Measurements from ENCODE around the gene SH3GL1.

Gene SH3GL1

DNA sequence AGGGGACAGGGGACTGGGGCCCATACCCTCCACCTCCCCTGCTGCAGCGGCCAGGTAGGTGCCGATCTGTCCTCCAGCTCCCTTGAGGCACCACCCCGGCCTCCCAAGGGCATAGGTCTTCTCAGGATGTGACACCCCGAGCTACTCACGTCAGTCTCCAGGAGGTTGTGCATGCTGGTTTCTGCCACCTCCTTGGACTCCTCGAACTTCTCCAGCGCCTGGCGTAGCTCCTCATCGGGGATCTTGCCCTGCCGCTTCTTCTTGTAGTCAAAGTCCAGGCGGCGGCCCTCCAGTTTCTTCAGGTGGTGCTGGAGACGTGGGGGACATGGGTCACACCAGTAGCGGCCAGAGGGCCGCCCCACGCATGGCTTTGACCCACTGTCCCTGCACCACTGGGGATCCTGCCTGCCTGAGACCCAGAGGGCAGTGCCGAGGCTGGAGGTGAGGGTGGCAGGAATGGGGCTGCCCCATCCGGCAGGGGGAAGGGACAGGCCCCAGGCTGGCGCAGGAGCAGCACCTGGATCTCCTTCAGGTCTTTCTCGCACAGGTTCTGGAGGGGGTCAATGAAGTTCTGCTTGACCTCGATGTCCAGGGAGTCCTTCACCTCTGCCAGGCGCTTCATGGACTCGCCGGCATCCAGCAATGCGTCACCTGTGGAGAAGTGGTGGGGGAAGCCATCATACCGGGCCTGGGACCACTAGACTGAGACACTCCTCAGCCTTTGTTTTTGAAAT, 36.6 kb downstream of the SH3GL1 start:
- Histone ChIP-seq H3K36me3 (ENCODE audit: insufficient read depth, low read length) (peaks cover 55% of the 10 kb centered on the region), H3K9me3 (ENCODE audit: low read length) (no peaks in the 10 kb centered on the region), H3K9ac (ENCODE audit: low read length) (no peak overlapping the region), H3K27me3 (ENCODE audit: control insufficient read depth in 1 of 2, insufficient read depth in 2 of 2, low read length in 2 of 2) (no peaks in the 10 kb centered on the region), H3K4me3 (ENCODE audit: low read depth in 1 of 2, low read length in 2 of 2) (no peak overlapping the region), H3K4me1 (ENCODE audit: insufficient read depth, low read length) (peaks cover 13% of the 10 kb centered on the region), H3K27ac (ENCODE audit: low read depth, low read length) (no peak overlapping the region)

DNA sequence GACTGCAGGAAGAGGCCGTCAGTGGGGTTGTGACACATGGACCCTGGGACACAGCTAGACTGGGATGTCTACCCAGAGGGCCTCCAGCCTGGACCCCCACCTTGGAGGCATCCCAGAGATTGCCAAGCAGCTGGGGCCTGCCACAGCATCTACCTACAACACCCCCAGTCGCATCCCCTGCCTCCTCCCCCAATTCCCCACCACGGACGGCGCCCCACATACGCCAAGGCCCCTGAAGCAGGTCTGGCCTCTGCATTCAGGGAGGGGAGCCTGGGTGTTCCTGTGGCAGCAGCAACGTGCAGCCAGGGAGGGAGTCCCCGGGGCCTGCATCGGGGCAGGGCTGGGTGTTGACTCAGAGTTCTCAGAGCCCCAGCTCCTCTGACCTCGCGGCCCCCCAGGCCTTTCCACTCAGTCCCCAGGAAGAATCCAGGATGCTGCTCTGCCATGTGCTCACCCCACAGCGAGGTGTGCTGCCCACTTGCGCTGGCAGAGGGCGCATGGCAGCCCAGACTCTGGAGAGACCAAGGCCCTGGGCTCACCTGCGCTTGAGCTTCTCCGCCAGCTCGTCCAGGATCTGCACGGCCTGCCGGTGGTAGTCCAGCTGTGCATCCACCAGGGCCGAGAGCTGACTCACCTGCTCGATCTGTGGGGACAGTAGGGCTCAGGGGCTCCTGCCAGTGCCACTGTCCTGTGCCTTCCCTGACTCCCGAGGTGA, 37.4 kb downstream of the SH3GL1 start:
- Histone ChIP-seq H3K27ac (ENCODE audit: low read depth, low read length) (no peak overlapping the region), H3K4me1 (ENCODE audit: insufficient read depth, low read length) (peaks cover 6% of the 10 kb centered on the region), H3K9ac (ENCODE audit: low read length) (no peak overlapping the region), H3K9me3 (ENCODE audit: low read length) (no peaks in the 10 kb centered on the region), H3K27me3 (ENCODE audit: control insufficient read depth in 1 of 2, insufficient read depth in 2 of 2, low read length in 2 of 2) (no peaks in the 10 kb centered on the region), H3K4me3 (ENCODE audit: low read depth in 1 of 2, low read length in 2 of 2) (no peak overlapping the region), H3K36me3 (ENCODE audit: insufficient read depth, low read length) (peaks cover 57% of the 10 kb centered on the region)

DNA sequence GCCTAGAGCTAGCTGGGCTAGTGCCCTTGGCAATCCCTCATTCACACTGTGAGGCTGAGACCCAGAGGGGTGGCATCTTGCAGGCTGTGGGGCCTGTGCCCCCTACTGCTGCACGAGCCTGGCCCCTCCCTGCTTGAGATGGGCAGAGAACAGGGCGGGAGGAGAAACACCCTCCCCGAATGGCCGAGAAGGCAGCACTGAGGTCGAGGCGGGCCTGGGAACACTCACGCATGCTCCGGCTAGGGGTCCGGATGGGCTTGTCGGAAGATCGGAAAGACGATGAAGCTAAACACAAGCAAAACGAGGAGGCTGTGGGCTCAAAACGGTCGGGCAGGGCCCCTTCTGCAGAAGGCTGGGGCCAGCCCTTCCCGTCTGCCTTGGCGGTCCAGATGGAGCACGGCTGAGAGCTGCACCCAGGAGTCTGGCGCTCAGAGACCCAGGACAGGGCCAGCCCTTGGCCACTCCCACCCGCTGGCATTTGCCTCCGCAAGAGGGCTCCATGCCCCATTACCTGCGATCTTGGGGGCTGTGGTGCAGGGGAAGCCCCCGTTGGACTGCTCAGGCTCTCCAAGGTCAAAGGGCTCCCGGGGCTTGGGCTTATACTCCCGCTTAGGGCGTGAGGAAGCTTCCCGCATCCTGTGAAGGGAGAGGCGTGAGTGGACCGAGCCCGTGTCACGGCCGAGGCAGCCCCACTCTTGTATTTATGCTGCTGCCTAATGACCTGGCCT, 38.1 kb downstream of the SH3GL1 start:
- Histone ChIP-seq H3K27me3 (ENCODE audit: control insufficient read depth in 1 of 2, insufficient read depth in 2 of 2, low read length in 2 of 2) (no peaks in the 10 kb centered on the region), H3K4me1 (ENCODE audit: insufficient read depth, low read length) (no peaks in the 10 kb centered on the region), H3K27ac (ENCODE audit: low read depth, low read length) (no peak overlapping the region), H3K9ac (ENCODE audit: low read length) (no peak overlapping the region), H3K9me3 (ENCODE audit: low read length) (no peaks in the 10 kb centered on the region), H3K36me3 (ENCODE audit: insufficient read depth, low read length) (peaks cover 57% of the 10 kb centered on the region), H3K4me3 (ENCODE audit: low read depth in 1 of 2, low read length in 2 of 2) (no peak overlapping the region)

DNA sequence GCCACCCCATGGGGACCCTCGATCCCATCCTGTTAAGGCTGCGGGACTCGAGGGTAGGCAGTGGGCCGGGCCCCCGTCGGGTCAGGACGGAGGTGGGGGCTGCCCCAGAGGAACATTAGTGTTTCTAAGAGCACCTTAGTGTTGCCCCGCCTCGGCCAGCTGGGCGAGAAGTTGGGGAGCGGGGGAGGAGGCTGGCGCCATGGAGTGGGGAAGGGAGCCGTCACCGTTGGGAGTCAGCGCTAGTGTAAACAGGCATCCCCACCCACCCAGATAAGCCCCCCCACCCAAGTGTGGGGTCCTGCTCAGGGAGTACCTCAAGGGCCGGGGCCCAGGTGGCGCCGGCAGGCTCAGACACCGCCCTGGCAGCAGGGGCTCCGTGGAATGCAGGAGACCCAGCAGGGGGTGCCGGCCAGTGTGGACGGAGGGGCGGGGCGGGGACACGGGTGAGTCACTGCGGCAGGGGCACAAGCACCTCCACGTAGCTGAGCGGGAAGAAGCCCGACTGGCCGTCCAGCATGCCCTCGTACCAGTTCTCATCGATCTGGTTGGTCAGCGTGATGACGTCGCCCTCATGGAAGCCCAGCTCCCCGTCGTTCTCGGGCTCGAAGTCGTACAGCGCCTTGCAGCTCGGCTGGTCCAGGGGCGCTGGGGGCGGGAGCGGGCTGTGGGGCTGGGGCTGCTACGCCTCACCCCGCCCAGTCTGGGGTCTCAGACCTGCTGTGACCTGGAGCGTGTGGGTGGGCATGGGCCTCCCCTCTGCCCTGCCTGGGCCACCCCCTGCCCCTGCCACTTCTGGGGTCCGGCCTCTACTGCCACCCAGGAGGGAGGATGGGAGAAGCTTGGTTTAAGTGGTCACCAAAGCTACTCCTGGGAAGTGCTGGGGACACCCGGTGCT, 38.9 kb downstream of the SH3GL1 start:
- Histone ChIP-seq H3K27ac (ENCODE audit: low read depth, low read length) (no peak overlapping the region), H3K4me3 (ENCODE audit: low read depth in 1 of 2, low read length in 2 of 2) (no peak overlapping the region), H3K4me1 (ENCODE audit: insufficient read depth, low read length) (no peaks in the 10 kb centered on the region), H3K36me3 (ENCODE audit: insufficient read depth, low read length) (peaks cover 56% of the 10 kb centered on the region), H3K27me3 (ENCODE audit: control insufficient read depth in 1 of 2, insufficient read depth in 2 of 2, low read length in 2 of 2) (no peaks in the 10 kb centered on the region), H3K9me3 (ENCODE audit: low read length) (no peaks in the 10 kb centered on the region), H3K9ac (ENCODE audit: low read length) (no peak overlapping the region)

DNA sequence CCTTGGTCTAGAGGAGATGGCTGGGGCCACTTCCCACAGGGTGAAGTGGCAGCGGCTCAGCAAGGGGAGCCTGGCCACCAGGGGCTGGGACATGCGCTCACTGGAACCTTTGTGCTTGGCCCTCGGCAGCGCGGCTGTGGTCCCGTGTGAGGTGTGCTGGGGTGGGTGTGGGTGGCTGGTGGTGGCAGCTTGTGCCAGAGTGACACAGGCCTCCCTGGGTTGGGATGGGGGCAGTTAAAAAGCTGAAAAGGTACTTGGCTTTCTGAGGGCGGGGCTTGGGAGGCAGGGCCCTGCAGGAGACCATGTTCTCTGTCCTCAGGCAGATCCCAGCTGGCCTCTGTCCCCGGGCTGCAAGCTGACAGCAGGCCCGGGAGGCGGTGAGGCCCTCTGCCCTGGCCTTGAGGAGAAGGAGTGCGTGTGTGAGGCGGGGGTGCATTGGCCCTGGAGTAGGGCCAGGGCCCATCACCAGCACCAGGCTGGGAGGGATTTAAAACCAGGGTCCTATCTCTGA, 39.7 kb downstream of the SH3GL1 start:
- Histone ChIP-seq H3K9ac (ENCODE audit: low read length) (no peak overlapping the region), H3K27me3 (ENCODE audit: control insufficient read depth in 1 of 2, insufficient read depth in 2 of 2, low read length in 2 of 2) (no peaks in the 10 kb centered on the region), H3K36me3 (ENCODE audit: insufficient read depth, low read length) (peaks cover 49% of the 10 kb centered on the region), H3K27ac (ENCODE audit: low read depth, low read length) (no peak overlapping the region), H3K4me3 (ENCODE audit: low read depth in 1 of 2, low read length in 2 of 2) (no peak overlapping the region), H3K4me1 (ENCODE audit: insufficient read depth, low read length) (no peaks in the 10 kb centered on the region), H3K9me3 (ENCODE audit: low read length) (no peaks in the 10 kb centered on the region)

DNA sequence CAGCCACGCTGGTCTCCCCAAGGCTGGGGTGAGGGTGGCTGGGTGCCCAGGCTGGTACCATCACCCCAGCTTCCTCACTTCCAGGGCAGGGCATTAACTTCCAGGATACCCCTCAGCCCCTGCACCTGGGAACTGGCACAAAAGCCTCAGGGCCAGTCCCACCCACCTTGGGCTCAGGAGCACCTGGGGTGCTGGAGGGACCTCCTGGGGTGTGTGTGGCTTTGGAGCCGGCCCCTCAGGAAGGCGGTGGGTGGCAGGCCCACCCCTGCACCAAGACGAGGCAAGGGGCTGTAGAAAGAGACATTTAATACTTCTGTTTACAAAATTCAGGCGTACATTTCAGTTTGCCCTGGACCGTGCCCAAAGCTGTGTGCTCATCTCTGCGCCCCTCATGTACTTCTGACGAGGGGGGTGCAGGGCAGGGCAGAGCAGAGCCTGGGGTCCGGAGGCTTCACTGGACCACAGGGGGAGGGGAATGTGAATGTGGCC, 40.2 kb downstream of the SH3GL1 start:
- no peaks in the 10 kb centered on the region for H3K9me3 ChIP-seq (ENCODE audit: low read length)
- H3K4me3 ChIP-seq (ENCODE audit: low read depth in 1 of 2, low read length in 2 of 2), result no peak overlapping the region
- H3K27me3 ChIP-seq (ENCODE audit: control insufficient read depth in 1 of 2, insufficient read depth in 2 of 2, low read length in 2 of 2), result no peaks in the 10 kb centered on the region
- H3K9ac ChIP-seq (ENCODE audit: low read length), result no peak overlapping the region
- H3K27ac ChIP-seq (ENCODE audit: low read depth, low read length), result no peak overlapping the region
- H3K36me3 ChIP-seq (ENCODE audit: insufficient read depth, low read length), result peaks cover 44% of the 10 kb centered on the region
- H3K4me1 ChIP-seq (ENCODE audit: insufficient read depth, low read length), result no peaks in the 10 kb centered on the region

DNA sequence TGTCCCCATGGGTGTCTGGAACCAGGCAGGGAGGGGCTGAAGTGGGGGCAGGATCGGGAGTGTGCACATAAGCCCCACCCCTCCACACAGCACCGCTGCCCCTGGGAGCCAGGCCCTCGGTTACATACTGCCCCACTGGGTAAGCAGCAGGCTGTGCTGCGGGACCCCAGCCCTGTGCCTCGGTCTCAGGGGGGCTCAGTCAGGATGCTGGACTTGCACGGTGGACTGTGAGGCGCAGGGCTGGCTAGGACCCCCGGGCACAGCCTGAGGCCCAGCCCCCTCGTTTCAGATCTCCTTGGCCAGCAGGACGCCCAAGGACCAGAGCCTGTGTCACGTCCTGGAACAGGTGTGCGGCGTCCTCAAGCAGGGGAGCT, 40.7 kb downstream of the SH3GL1 start:
- no peaks in the 10 kb centered on the region for H3K27me3 ChIP-seq (ENCODE audit: control insufficient read depth in 1 of 2, insufficient read depth in 2 of 2, low read length in 2 of 2)
- H3K4me1 ChIP-seq (ENCODE audit: insufficient read depth, low read length), result no peaks in the 10 kb centered on the region
- H3K27ac ChIP-seq (ENCODE audit: low read depth, low read length), result no peak overlapping the region
- H3K9ac ChIP-seq (ENCODE audit: low read length), result no peak overlapping the region
- peaks cover 41% of the 10 kb centered on the region for H3K36me3 ChIP-seq (ENCODE audit: insufficient read depth, low read length)
- H3K9me3 ChIP-seq (ENCODE audit: low read length), result no peaks in the 10 kb centered on the region
- H3K4me3 ChIP-seq (ENCODE audit: low read depth in 1 of 2, low read length in 2 of 2), result no peak overlapping the region

DNA sequence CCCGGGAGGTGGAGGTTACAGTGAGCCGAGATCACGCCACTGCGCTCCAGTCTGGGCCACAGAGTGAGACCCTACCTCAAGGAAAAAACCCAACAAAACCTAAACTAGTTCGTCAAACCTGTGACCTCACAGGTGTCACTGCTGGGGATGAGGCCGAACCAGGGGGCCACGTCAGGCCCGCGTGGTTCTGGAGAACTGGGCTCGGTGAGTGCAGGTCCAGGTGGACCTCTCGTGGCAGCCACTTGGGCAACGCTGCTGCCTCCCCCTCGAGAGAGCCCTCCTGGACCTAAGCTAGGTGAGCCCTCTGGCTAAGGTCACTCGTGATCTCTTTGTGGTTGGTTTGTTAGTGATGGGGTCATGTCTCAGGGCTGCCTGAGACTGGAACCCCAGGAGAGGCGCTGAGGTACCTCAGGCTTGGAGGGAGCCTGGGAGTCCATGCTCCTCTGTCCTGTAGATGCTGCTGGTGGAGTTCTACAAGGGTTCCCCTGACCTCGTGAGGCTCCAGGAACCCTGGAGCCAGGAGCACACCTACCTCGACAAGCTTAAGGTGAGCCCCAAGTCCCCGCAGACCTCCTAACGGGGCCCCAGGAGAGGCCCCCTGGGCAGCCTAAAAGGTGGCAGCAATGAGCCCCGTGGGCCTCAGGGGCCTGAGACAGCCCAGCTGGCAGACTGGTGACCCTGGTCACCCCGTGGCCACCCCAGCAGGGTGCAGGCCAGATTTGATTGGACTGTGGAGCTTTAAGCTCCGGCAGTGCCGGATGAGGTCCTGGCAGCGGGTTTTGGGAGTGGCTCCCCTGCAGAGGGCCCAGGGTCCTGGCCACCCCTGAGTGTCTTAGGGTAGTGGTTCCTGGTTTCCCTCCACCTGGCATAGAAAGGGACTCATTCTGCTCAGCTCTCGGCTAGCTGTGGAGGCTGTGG, 41.4 kb downstream of the SH3GL1 start:
- Histone ChIP-seq H3K9ac (ENCODE audit: low read length) (no peak overlapping the region), H3K4me3 (ENCODE audit: low read depth in 1 of 2, low read length in 2 of 2) (no peak overlapping the region), H3K36me3 (ENCODE audit: insufficient read depth, low read length) (peaks cover 39% of the 10 kb centered on the region), H3K9me3 (ENCODE audit: low read length) (no peaks in the 10 kb centered on the region), H3K27ac (ENCODE audit: low read depth, low read length) (no peak overlapping the region), H3K4me1 (ENCODE audit: insufficient read depth, low read length) (no peaks in the 10 kb centered on the region), H3K27me3 (ENCODE audit: control insufficient read depth in 1 of 2, insufficient read depth in 2 of 2, low read length in 2 of 2) (no peaks in the 10 kb centered on the region)

DNA sequence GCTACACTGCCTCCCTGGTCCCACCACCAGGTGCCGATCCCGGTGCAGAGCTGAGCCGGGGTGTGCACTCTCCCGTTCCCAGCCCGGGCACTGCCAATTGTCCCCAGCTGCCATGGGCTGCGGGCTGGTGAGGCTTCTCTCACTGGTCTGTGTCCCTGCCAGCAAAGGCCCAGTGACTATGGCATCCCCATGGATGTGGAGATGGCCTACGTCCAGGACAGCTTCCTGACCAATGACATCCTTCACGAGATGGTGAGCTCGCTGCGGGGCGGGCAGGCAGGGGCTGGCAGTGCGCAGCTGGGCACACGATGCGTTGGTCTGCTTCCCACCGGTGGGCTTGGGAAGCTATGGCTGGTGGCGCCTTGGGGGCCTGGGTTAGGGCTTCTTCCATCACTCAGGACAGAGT, 42.4 kb downstream of the SH3GL1 start:
- Histone ChIP-seq H3K36me3 (ENCODE audit: insufficient read depth, low read length) (peaks cover 29% of the 10 kb centered on the region), H3K9ac (ENCODE audit: low read length) (no peak overlapping the region), H3K9me3 (ENCODE audit: low read length) (no peaks in the 10 kb centered on the region), H3K4me1 (ENCODE audit: insufficient read depth, low read length) (no peaks in the 10 kb centered on the region), H3K27me3 (ENCODE audit: control insufficient read depth in 1 of 2, insufficient read depth in 2 of 2, low read length in 2 of 2) (no peaks in the 10 kb centered on the region), H3K4me3 (ENCODE audit: low read depth in 1 of 2, low read length in 2 of 2) (no peak overlapping the region), H3K27ac (ENCODE audit: low read depth, low read length) (no peak overlapping the region)

DNA sequence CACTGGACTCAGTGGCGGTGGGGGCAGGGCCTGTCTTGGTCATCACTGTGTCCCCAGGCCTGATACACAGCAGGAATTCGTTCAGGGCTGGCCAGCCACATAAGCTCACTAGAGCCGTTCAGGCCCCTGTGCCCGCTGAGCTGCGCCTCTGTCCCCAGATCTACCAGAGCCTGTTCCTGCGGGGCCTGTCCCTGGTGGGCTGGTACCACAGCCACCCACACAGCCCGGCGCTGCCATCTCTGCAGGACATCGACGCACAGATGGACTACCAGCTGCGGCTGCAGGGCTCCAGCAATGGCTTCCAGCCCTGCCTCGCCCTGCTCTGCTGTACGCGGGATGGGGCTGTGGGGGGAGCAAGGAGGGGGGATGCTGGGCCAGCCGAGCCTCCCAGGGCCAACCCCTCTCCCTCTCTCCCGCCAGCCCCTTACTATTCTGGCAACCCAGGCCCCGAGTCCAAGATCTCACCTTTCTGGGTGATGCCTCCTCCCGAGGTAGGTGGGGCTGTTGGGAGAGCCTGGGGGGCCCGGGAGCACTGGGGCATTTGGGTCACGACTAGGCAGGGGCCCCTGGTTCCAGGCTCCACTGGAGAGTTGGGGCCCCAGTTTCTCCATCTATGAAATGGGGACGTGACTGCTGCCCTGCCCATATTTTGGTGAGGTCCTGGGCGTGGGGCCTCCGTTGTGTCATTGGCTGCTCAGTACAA, 43.1 kb downstream of the SH3GL1 start:
- Histone ChIP-seq H3K27ac (ENCODE audit: low read depth, low read length) (no peak overlapping the region), H3K4me3 (ENCODE audit: low read depth in 1 of 2, low read length in 2 of 2) (no peak overlapping the region), H3K4me1 (ENCODE audit: insufficient read depth, low read length) (no peaks in the 10 kb centered on the region), H3K9ac (ENCODE audit: low read length) (no peak overlapping the region), H3K9me3 (ENCODE audit: low read length) (no peaks in the 10 kb centered on the region), H3K36me3 (ENCODE audit: insufficient read depth, low read length) (peaks cover 22% of the 10 kb centered on the region), H3K27me3 (ENCODE audit: control insufficient read depth in 1 of 2, insufficient read depth in 2 of 2, low read length in 2 of 2) (no peaks in the 10 kb centered on the region)

All from muscle layer of colon (tissue), 2 donors.